BE2C (cell line): ENCODE measurements around the gene ZNF629.

ENCODE experiments used
- DNase-seq: peaks from one replicate; pipeline ENCODE4 v3.0.0-alpha.2; 2020
- H3K27me3 ChIP-seq: fragments of 250-450 bp; sonication (Bioruptor Pico); 2 replicates; pipeline ENCODE4 v1.5.1; 2020; ENCODE audit warnings: mild to moderate bottlenecking
- H3K36me3 ChIP-seq: fragments of 250-450 bp; sonication (Bioruptor Pico); 2 replicates; pipeline ENCODE4 v1.5.1; 2020; ENCODE audit warnings: mild to moderate bottlenecking
- H3K4me1 ChIP-seq: fragments of 250-450 bp; sonication (Bioruptor Pico); 2 replicates; pipeline ENCODE4 v1.5.1; 2020
- H3K4me3 ChIP-seq: 2 replicates; pipeline ENCODE4 v1.5.1; 2011; ENCODE audit warnings: low read depth, low read length
- H3K9me3 ChIP-seq: fragments of 250-450 bp; sonication (Bioruptor Pico); 2 replicates; pipeline ENCODE4 v1.5.1; 2020
- CTCF ChIP-seq: IDR thresholded peaks from 2 replicates; pipeline ENCODE4 v1.5.1; 2012; ENCODE audit warnings: mild to moderate bottlenecking, low read depth, low read length

The ZNF629 gene

DNA sequence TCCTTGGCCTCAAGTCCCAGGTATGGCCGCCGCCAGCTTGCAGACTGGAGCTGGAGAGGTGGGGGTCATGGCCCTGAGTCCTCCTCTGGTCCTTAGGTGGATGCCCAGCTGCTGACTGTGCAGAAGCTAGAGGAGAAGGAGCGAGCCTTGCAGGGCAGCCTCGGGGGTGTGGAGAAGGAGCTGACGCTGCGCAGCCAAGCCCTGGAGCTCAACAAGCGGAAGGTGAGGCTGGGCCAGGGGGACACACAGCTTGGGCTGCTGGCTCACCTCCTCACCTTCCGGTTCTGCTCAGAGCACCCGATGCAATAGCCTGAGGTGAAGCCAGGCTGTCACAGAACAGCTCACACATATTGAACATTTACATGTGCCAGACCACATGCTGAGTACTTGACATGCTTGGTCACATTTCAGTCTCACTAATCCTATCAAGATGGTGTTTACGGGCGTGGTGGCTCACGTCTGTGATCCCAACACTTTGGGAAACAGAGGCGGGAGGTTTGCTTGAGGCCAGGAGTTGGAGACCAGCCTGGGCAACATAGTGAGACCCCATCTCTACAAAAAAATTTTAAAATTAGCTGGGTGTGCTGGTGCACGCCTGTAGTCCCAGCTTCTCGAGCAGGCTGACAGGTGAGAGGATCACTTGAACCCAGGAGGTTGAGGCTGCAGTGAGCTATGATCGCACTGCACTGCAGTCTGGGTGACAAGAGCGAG lies 17.5 kb downstream of the ZNF629 start:
- Histone ChIP-seq H3K27me3 (no peaks in the 10 kb centered on the region), H3K4me1 (no peaks in the 10 kb centered on the region), H3K9me3 (no peaks in the 10 kb centered on the region), H3K36me3 (peaks cover 77% of the 10 kb centered on the region), H3K4me3 (no peak overlapping the region)
- no peak for DNase-seq
- TF ChIP-seq CTCF, result no peak

GRCh38 chr16:30768583-30769181 lies 18.3 kb downstream of the ZNF629 start:
- Histone ChIP-seq H3K9me3 (no peaks in the 10 kb centered on the region), H3K4me3 (no peak overlapping the region), H3K36me3 (peaks cover 86% of the 10 kb centered on the region), H3K4me1 (no peaks in the 10 kb centered on the region), H3K27me3 (no peaks in the 10 kb centered on the region)
- no peak for TF ChIP-seq CTCF
- DNase-seq, result no peak

DNA sequence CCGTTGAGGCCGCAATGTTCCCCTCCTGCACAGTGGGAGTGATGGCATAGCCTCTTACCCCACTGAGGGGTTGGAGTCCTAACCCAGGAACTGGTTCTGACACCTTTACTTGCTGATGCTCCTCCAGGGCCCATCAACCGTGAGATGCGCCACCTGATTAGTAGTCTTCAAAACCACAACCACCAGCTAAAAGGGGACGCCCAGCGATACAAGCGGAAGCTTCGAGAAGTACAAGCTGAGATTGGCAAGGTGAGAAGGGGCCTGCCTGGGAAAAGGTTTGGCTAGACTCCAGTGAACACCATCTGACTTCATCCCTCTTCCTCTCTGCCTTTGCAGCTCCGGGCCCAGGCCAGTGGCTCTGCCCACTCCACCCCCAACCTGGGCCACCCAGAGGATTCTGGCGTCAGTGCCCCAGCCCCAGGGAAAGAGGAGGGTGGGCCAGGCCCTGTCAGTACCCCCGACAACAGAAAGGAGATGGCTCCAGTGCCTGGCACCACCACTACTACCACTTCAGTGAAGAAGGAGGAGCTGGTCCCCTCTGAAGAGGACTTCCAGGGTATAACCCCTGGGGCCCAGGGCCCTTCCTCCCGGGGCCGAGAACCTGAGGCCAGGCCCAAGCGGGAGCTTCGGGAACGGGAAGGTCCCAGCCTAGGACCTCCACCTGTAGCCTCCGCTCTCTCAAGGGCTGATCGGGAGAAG lies 19.1 kb downstream of the ZNF629 start:
- TF ChIP-seq CTCF, result no peak
- H3K27me3 ChIP-seq, result no peaks in the 10 kb centered on the region
- peaks cover 92% of the 10 kb centered on the region for H3K36me3 ChIP-seq
- no peak for DNase-seq
- no peak overlapping the region for H3K4me3 ChIP-seq
- no peaks in the 10 kb centered on the region for H3K9me3 ChIP-seq
- no peaks in the 10 kb centered on the region for H3K4me1 ChIP-seq

DNA sequence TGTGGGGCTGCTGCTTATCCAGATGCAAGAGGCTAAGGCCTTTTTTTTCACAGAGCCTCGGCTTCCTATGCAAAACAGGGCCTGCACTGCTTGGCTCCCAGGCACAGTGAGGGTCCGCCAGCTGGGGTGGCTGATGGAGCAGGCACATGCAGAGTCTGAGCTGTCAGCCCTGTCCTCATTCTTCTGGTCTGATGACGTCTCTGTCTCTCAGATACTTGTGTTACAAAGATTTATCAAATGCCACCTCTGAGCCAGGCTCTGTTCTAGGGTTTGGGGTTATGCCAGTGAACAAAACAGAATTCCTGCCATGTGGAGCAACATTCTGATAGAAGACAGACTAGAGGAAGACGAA lies 20.1 kb downstream of the ZNF629 start:
- Histone ChIP-seq H3K9me3 (no peaks in the 10 kb centered on the region), H3K36me3 (peaks cover 82% of the 10 kb centered on the region), H3K27me3 (no peaks in the 10 kb centered on the region), H3K4me1 (no peaks in the 10 kb centered on the region), H3K4me3 (no peak overlapping the region)
- DNase-seq, result no peak
- no peak for TF ChIP-seq CTCF

DNA sequence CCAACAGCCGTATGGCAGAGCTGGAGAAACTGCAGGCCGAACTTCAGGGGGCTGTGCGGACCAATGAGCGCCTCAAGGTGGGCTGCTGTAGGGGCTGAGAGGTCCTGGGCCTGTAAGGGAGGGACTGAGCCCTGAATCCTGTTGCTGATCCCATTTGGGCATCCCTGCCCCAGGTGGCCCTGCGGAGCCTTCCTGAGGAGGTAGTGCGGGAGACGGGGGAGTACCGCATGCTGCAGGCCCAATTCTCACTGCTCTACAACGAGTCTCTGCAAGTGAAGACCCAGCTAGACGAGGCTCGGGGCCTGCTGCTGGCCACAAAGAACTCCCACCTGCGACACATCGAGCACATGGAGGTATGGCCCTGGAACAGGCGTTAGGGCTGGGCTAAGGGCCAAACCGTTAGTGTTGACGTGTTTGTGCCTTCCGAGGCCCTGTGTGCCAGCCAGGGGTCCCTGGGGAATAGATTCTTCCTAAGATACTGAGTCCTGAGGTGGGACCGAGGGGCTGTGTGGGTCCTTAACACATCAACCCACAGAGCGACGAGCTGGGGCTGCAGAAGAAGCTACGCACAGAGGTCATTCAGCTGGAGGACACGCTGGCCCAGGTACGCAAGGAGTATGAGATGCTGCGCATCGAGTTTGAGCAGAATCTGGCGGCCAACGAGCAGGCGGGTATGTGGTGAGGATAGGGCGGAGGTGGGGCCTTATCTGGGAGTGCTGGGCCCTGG lies 20.6 kb downstream of the ZNF629 start:
- no peak overlapping the region for H3K4me3 ChIP-seq
- no peak for TF ChIP-seq CTCF
- H3K4me1 ChIP-seq, result no peaks in the 10 kb centered on the region
- peaks cover 77% of the 10 kb centered on the region for H3K36me3 ChIP-seq
- no peaks in the 10 kb centered on the region for H3K27me3 ChIP-seq
- no peaks in the 10 kb centered on the region for H3K9me3 ChIP-seq
- DNase-seq, result no peak
